OCI-LY1 (cell line): ENCODE data around the gene HMCN2.

Source experiments
- H2AFZ ChIP-seq: fragments of 200-600 bp; sonication (generic), shearing (Covaris generic); 2 replicates; pipeline ENCODE4 v1.6.0; 2014; ENCODE audit warnings: antibody characterized with exemption, mild to moderate bottlenecking, low read length
- H3F3A ChIP-seq: fragments of 200-600 bp; sonication (generic), shearing (Covaris generic); 2 replicates; pipeline ENCODE4 v1.6.0; 2014; ENCODE audit warnings: mild to moderate bottlenecking, antibody characterized with exemption, low read length, moderate library complexity; ENCODE audit not compliant: insufficient read depth
- H3K27ac ChIP-seq: fragments of 200-600 bp; sonication (generic); 2 replicates; pipeline ENCODE4 v1.5.1; 2014; ENCODE audit warnings: low read length, mixed run types, mild to moderate bottlenecking, low read depth; ENCODE audit not compliant: poor library complexity, severe bottlenecking
- H3K27me3 ChIP-seq: fragments of 200-600 bp; sonication (generic); 2 replicates; pipeline ENCODE4 v1.6.0; 2014; ENCODE audit warnings: antibody characterized with exemption, mild to moderate bottlenecking, low read length, moderate library complexity; ENCODE audit not compliant: insufficient read depth
- H3K36me3 ChIP-seq: fragments of 200-600 bp; sonication (generic); 2 replicates; pipeline ENCODE4 v1.6.1; 2014; ENCODE audit warnings: mild to moderate bottlenecking, antibody characterized with exemption, low read length, moderate library complexity, mixed read lengths; ENCODE audit not compliant: insufficient read depth
- H3K4me1 ChIP-seq: fragments of 200-600 bp; sonication (generic); 2 replicates; pipeline ENCODE4 v1.5.1; 2014; ENCODE audit warnings: mild to moderate bottlenecking, low read length, moderate library complexity; ENCODE audit not compliant: insufficient read depth, severe bottlenecking
- H3K4me2 ChIP-seq: fragments of 200-600 bp; sonication (generic), shearing (Covaris generic); 2 replicates; pipeline ENCODE4 v1.6.1; 2014; ENCODE audit warnings: low read length
- H3K4me3 ChIP-seq: fragments of 200-600 bp; sonication (generic); 2 replicates; pipeline ENCODE4 v1.5.1; 2014; ENCODE audit warnings: low read length, low read depth, mild to moderate bottlenecking, mixed read lengths; ENCODE audit not compliant: poor library complexity, severe bottlenecking
- H3K79me2 ChIP-seq: fragments of 200-600 bp; shearing (Covaris generic); 2 replicates; pipeline ENCODE4 v1.6.1; 2016; ENCODE audit warnings: mixed run types, low read length, mixed read lengths; ENCODE audit not compliant: insufficient read depth
- H3K9ac ChIP-seq: fragments of 200-600 bp; sonication (generic), shearing (Covaris generic); 2 replicates; pipeline ENCODE4 v1.6.1; 2014; ENCODE audit warnings: mild to moderate bottlenecking, low read length, mixed read lengths
- H3K9me2 ChIP-seq: fragments of 200-600 bp; sonication (generic), shearing (Covaris generic); 2 replicates; pipeline ENCODE4 v1.6.1; 2014; ENCODE audit warnings: low read depth, mild to moderate bottlenecking, low read length, mixed read lengths
- H3K9me3 ChIP-seq: fragments of 200-600 bp; shearing (Covaris generic); 2 replicates; pipeline ENCODE4 v1.6.1; 2014; ENCODE audit warnings: low read length, mixed read lengths
- H4K20me1 ChIP-seq: fragments of 200-600 bp; sonication (generic), shearing (Covaris generic); 2 replicates; pipeline ENCODE4 v1.6.0; 2016; ENCODE audit warnings: mild to moderate bottlenecking, low read length; ENCODE audit not compliant: insufficient read depth
- CTCF ChIP-seq: fragments of 200-600 bp; sonication (generic), shearing (Covaris generic); IDR thresholded peaks from 2 replicates; pipeline ENCODE4 v1.5.1; 2017; ENCODE audit warnings: mild to moderate bottlenecking, antibody characterized with exemption, low read length, moderate library complexity, mixed read lengths
- EZH2 ChIP-seq: fragments of 200-600 bp; sonication (generic), shearing (Covaris generic); IDR thresholded peaks from 2 replicates; pipeline ENCODE4 v1.8.0; 2017; ENCODE audit warnings: borderline replicate concordance, mixed run types, mild to moderate bottlenecking, antibody characterized with exemption, low read length, moderate library complexity, mixed read lengths

HMCN2 gene

GRCh38 chr9:130452835-130453234, 187.3 kb downstream of the HMCN2 start:
- Histone ChIP-seq H3K27ac (no peak overlapping the region), H3K4me1 (no peaks in the 10 kb centered on the region)

DNA sequence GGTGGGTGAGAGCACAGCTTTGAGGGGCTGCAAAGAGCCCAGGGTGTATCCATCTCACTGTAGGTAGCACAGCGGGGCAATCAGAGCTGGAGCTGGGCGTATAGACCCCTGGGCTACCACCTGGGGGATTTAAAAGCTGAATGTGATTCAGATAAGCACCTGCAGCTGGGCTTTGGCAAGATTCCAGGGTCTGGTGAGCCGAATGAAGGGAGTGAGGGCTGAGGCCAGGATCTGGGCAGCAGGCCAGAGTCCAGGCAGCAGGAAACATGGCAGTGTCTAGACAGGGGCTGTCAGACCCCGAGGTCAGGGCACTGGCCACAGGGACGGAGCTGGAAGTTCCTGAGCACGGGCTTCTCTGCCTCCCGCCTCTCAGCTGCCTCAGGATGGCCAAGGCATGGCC, 187.9 kb downstream of the HMCN2 start:
- no peaks in the 10 kb centered on the region for H3K79me2 ChIP-seq
- no peak overlapping the region for H3K27ac ChIP-seq

More at GRCh38 chr9:130452835-130453234, 187.3 kb downstream of the HMCN2 start:
- H3K9me3 ChIP-seq = no peaks in the 10 kb centered on the region
- no peaks in the 10 kb centered on the region for H4K20me1 ChIP-seq
- no peak overlapping the region for H3K4me2 ChIP-seq
- H3K9ac ChIP-seq = no peak overlapping the region
- H3K4me3 ChIP-seq = no peak overlapping the region
- H3K36me3 ChIP-seq = no peaks in the 10 kb centered on the region
- no peak overlapping the region for H2AFZ ChIP-seq
- no peak for TF ChIP-seq EZH2
- TF ChIP-seq CTCF = no peak
- H3F3A ChIP-seq = no peaks in the 10 kb centered on the region
- no peaks in the 10 kb centered on the region; the same call in 1 of the 2 replicates for H3K27me3 ChIP-seq
- H3K79me2 ChIP-seq = no peaks in the 10 kb centered on the region
- H3K9me2 ChIP-seq = no peaks in the 10 kb centered on the region

GRCh38 chr9:130454096-130454811, 188.7 kb downstream of the HMCN2 start:
- Histone ChIP-seq H4K20me1 (no peaks in the 10 kb centered on the region), H3K9ac (no peak overlapping the region), H3K4me2 (no peak overlapping the region), H3K4me3 (no peak overlapping the region), H3K79me2 (no peaks in the 10 kb centered on the region), H3K9me3 (no peaks in the 10 kb centered on the region), H3F3A (no peaks in the 10 kb centered on the region), H3K9me2 (no peaks in the 10 kb centered on the region), H3K27me3 (no peaks in the 10 kb centered on the region; the same call in 1 of the 2 replicates), H3K36me3 (no peaks in the 10 kb centered on the region), H2AFZ (no peak overlapping the region), H3K4me1 (no peaks in the 10 kb centered on the region), H3K27ac (no peak overlapping the region)
- no peak for TF ChIP-seq EZH2

More for the DNA sequence above, 187.9 kb downstream of the HMCN2 start:
- H4K20me1 ChIP-seq = no peaks in the 10 kb centered on the region
- TF ChIP-seq EZH2 = no peak
- TF ChIP-seq CTCF = no peak
- no peak overlapping the region for H2AFZ ChIP-seq
- no peaks in the 10 kb centered on the region for H3K9me3 ChIP-seq
- H3K4me2 ChIP-seq = no peak overlapping the region
- H3K4me1 ChIP-seq = no peaks in the 10 kb centered on the region
- H3K9me2 ChIP-seq = no peaks in the 10 kb centered on the region
- H3K9ac ChIP-seq = no peak overlapping the region
- no peaks in the 10 kb centered on the region for H3K36me3 ChIP-seq
- H3F3A ChIP-seq = no peaks in the 10 kb centered on the region
- no peaks in the 10 kb centered on the region; the same call in 1 of the 2 replicates for H3K27me3 ChIP-seq
- H3K4me3 ChIP-seq = no peak overlapping the region
